HG03039 (cell line): ENCODE data around the gene STON2.
"Not testable (repeated sequence)": the region's sequence is repeated elsewhere in the genome, so short reads cannot be mapped to it uniquely, and the experiment has no call there.

ENCODE experiments used
- ATAC-seq: cut with Tn5 transposase; IDR thresholded peaks from one replicate; pipeline ENCODE4 v1.9.1; 2021; ENCODE audit warnings: mild to moderate bottlenecking, moderate library complexity; ENCODE audit not compliant: unreplicated experiment

Gene STON2

GRCh38 chr14:81233615-81234014 lies 166.5 kb downstream of the STON2 start:
- ATAC-seq: no peak

- ATAC-seq: no peak
These were observed 168.6 kb downstream of the STON2 start for GRCh38 chr14:81231540-81231939.

GRCh38 chr14:81224222-81224621 lies 175.9 kb downstream of the STON2 start:
- ATAC-seq: no peak

- not testable (repeated sequence) for ATAC-seq
These were observed 176.3 kb downstream of the STON2 start for GRCh38 chr14:81223788-81224187.

- no peak for ATAC-seq
These were observed 177.4 kb downstream of the STON2 start for GRCh38 chr14:81222691-81223090.

- ATAC-seq: no peak
These were observed 178.0 kb downstream of the STON2 start for GRCh38 chr14:81222126-81222525.

- ATAC-seq: no peak
These were observed 178.5 kb downstream of the STON2 start for GRCh38 chr14:81221579-81222102.

GRCh38 chr14:81220830-81221578 lies 179.1 kb downstream of the STON2 start, which contains the start of gene GTF2A1:
Gene GTF2A1 (minus strand): TSS chr14:81220959. CDS start chr14:81220518, 441 bp downstream.
- peak; percentile 74 for ATAC-seq

GRCh38 chr14:81220580-81220829 lies 179.6 kb downstream of the STON2 start:
- ATAC-seq: no peak

GRCh38 chr14:81219759-81220579 lies 180.2 kb downstream of the STON2 start:
- no peak for ATAC-seq

- peak; percentile 53 for ATAC-seq
These were observed 180.8 kb downstream of the STON2 start for GRCh38 chr14:81219210-81219758.

- ATAC-seq: no peak
These were observed 188.3 kb downstream of the STON2 start for GRCh38 chr14:81211844-81212243.
